Measurements from ENCODE around the gene OR2A2.
"Not testable (repeated sequence)": the region's sequence is repeated elsewhere in the genome, so short reads cannot be mapped to it uniquely, and the experiment has no call there.

The OR2A2 gene, protein sequence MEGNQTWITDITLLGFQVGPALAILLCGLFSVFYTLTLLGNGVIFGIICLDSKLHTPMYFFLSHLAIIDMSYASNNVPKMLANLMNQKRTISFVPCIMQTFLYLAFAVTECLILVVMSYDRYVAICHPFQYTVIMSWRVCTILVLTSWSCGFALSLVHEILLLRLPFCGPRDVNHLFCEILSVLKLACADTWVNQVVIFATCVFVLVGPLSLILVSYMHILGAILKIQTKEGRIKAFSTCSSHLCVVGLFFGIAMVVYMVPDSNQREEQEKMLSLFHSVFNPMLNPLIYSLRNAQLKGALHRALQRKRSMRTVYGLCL

GRCh38 chr7:144109283-144109682 lies at the start of gene OR2A2:
TSS of gene OR2A2 (plus strand) at chr7:144109583. CDS start at chr7:144109583, 0 bp downstream.
- DNase-seq, result no peak

DNA sequence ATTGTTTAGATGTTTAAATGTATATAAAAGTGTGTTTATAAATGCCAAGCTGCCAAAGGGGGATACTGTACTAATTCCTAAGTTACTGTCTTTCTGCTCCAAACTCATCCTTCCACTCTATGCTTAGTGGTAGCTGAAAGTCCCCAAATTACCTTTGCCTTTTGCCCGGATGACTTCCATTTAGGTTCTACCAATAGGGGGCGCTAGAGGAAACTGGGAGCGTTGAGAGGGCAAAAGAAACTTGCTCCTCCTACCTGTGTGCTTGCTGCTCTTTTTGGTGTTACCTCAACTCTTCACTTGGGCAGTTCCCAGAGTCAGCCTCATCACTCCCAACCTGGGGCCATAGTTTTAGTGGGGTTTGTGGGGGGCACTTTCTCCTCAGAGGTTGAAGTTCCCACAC lies 45.7 kb upstream of the OR2A2 start:
- no peak for DNase-seq

DNA sequence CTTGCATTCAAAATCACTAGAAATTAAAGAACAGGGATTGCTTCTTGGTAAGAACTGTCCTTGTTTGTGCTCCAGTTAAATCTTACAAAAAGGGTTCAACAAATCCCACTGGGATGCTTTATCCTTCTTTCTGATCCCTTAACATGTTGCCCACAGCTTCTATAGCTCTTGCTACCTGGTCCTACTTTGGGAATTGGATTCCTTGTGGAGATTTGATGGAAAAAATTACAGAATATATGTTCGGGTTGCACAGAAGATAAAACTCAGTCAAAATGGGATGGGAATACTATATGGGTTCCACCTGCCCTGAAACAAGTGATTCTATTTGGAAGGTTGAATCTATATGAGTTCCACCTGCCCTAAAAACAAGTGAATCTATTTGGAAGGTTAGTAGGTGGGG lies 39.9 kb upstream of the OR2A2 start, which contains the start of gene OR2A25:
OR2A25 (plus strand) TSS at position 301 of the 400 bp plus-strand sequence. CDS start 4,409 bp downstream, outside the sequence.
- DNase-seq, result no peak

GRCh38 chr7:144069953-144070352 lies 39.4 kb upstream of the OR2A2 start:
- DNase-seq, result no peak

DNA sequence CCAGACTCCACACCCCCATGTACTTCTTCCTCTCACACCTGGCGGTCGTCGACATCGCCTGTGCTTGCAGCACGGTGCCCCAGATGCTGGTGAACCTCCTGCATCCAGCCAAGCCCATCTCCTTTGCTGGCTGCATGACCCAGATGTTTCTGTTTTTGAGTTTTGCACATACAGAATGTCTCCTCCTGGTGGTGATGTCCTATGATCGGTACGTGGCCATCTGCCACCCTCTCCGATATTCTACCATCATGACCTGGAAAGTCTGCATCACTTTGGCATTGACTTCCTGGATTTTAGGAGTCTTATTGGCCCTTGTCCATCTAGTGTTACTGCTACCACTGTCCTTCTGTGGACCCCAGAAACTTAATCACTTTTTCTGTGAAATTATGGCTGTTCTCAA lies 35.0 kb upstream of the OR2A2 start:
- no peak for DNase-seq

GRCh38 chr7:144085978-144086377 lies 23.4 kb upstream of the OR2A2 start, which contains the start of gene OR2A12:
TSS of gene OR2A12 (plus strand) at chr7:144086278. CDS start at chr7:144095108, 8,830 bp downstream.
- DNase-seq, result no peak

GRCh38 chr7:144086730-144087129 lies 22.7 kb upstream of the OR2A2 start:
- DNase-seq, result no peak

DNA sequence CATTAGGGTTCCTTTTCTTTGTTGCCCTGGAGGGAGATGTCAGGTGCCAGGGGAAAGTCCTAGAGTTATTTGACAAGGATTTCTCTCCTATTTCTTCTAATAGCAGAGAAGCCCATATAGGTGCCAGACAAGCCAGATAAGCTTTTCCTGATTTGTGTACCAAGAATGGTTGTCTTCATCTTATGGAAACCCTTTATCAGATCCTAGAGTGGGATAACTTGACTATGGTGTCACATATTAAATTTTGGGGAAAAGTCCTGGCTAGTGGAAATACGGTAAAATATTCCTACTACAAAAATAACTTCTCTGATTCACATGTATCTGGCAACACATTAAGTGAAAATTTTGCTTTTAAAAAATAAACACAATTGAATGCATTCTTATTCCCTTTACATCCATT lies 22.2 kb upstream of the OR2A2 start:
- DNase-seq, result no peak

- DNase-seq, result no peak
These were observed 18.7 kb upstream of the OR2A2 start for GRCh38 chr7:144090667-144091066.

DNA sequence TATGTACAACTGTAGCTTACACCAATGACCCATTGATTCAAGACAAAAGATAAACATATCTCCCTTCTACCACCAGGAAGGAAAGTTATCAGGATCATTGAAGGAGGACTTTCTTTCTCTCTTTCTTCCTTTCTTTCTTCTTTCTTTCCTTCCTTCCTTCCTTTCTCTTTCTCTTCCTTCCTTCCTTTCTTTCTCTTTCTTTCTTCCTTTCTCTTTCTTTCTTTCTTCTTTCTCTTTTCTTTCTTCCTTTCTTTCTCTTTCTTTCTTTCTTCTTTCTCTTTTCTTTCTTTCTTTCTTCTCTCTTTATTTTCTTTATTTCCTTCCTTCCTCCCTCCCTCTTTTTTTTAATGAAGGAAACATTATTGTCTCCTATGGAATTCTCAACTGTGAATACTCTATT lies 10.6 kb upstream of the OR2A2 start:
- DNase-seq, result no peak

GRCh38 chr7:144100607-144101006 lies 8.8 kb upstream of the OR2A2 start:
- no peak for DNase-seq

GRCh38 chr7:144102041-144102440 lies 7.3 kb upstream of the OR2A2 start:
- DNase-seq, result no peak

DNA sequence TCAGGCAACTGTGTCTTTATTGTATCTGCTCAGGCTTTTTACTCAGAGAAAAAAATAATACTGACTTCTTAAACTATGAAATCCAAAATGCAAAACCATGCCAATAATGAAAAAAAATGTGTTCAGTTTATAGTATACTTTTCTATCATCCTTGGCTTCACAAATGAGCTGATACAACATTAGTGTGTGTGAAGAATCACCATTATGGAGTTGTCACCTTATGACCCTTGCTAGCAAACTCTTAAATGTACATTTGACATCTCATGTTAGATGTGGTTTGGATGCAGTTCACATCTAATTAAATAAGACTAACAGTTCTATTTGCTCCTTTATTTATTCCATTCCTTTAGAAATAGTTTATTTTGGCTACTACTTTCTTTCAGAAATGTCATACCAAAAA lies 4.2 kb upstream of the OR2A2 start:
- DNase-seq, result no peak

- no peak for DNase-seq
These were observed 889 bp downstream of the OR2A2 start for GRCh38 chr7:144110272-144110671.

GRCh38 chr7:144113651-144114050 lies 4.3 kb downstream of the OR2A2 start:
- DNase-seq, result no peak

GRCh38 chr7:144118341-144118740 lies 9.0 kb downstream of the OR2A2 start:
- no peak for DNase-seq

DNA sequence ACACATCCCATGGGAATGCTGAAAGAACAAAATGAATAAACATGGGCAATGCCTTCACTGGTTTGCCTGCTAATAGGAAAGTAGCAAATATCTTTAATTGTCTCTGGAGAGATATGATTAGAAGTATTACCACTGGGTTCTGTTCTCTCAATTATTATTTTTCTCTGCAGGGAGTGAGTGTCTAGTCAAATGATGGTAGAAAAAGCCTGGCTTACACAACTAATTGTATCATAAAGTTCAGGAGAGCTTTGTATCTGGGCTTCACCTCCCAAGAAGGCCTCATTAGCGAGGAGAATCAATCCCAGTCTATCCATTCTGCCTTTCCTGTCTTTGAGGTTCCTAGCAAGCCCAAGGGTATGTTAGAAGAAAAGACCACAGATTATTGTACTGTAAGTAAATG lies 13.5 kb downstream of the OR2A2 start, which contains the start of gene OR2A14:
OR2A14 (plus strand) TSS at position 301 of the 400 bp plus-strand sequence. CDS start 5,937 bp downstream, outside the sequence.
- DNase-seq, result no peak

DNA sequence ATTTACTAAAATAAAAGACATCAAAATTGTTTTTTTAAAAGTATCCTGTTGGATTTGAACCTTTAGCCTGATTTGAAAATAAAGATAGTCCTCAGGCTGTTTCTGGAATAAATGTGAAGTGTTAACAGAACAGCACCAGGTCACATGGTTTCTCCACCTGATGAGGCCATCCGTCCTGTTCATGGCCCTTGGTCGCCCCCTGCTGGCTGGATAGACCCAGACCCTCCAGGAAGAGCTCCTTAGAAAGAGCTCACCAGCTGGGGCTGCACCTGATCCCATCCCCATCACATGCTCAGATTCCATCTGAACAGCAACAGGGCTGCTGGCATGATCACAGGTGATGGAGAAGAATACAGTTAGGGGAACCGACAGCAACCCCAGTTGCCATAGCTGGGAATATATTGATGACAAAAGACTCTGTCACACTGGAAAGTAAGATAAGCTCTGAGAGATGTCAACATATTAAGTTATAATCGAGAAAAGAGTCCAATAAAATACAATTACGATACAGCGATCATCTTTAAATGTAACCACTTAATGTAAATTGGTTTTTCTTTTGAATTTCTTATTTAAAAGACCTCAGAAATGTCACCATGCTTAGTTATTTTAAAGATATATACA lies 18.4 kb downstream of the OR2A2 start:
- peak; percentile 54 for DNase-seq

DNA sequence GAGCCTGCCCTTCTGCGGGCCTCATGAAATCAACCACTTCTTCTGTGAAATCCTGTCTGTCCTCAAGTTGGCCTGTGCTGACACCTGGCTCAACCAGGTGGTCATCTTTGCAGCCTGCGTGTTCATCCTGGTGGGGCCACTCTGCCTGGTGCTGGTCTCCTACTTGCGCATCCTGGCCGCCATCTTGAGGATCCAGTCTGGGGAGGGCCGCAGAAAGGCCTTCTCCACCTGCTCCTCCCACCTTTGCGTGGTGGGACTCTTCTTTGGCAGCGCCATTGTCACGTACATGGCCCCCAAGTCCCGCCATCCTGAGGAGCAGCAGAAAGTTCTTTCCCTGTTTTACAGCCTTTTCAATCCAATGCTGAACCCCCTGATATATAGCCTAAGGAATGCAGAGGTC lies 20.2 kb downstream of the OR2A2 start:
- not testable (repeated sequence) for DNase-seq

- no peak for DNase-seq
These were observed 21.3 kb downstream of the OR2A2 start for GRCh38 chr7:144130730-144131129.

GRCh38 chr7:144132262-144132661 lies 22.9 kb downstream of the OR2A2 start:
- DNase-seq, result no peak

DNA sequence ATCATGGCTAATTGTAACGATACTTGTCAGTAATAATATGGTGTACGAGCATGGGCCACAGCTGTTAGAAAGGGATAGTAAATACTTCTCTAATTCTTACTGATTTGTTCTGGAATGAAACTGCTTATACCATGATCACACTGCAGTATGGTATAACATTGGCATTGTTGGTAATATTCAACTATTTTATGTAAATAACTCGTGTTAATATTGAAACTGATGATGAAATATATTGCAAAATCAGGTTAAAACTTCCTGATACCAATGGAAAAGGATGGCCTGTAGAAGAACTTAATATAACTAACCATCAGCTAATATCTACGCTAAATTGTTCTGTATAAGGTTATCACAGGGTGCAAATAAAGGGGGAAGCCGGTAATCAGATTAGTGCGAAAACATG lies 23.9 kb downstream of the OR2A2 start:
- no peak for DNase-seq

DNA sequence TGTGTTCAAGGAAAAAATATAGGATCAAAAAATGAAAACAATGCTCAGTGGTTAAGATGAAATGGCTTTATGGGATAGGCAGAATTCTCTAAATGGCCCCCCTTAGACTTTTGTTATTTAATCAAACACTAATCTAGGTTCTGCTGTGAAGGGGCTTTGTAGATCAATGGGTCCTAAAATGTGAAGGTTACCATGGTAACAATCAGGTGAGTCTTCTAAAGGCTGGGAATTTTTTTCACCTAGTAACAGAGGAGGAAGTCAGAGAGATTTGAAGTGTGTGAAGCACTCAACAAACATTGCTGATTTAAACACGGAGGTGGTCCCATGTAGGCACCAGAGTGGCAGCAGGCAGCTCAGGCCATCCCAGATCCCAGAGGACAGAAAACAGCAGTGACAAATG lies 24.7 kb downstream of the OR2A2 start:
- no peak for DNase-seq

DNA sequence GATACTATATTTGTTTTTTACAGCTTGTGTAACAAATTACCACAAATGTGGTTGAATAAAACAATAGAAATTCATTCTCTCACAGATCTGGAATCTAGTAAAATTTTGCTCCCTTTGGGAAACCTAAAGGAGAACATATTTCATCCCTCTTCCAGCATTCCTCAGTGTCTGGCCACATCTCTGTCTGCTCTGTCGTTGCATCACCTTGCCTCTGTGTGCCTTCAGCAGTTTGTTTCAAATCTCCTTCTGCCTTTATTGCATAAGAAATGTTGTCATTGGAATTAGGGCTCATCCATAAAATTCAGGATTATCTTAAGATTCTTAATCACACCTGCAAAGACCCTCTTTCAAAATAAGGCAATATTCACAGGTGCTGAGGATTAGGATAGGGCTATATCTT lies 28.1 kb downstream of the OR2A2 start:
- DNase-seq, result no peak
